DND-41 (cell line): ENCODE results near the gene GJA5.

ENCODE experiments used
- ATAC-seq: fragments of 200-7000 bp; cut with Tn5 transposase; 3 replicates; pipeline ENCODE4 v1.9.1; 2021; ENCODE audit warnings: low read depth; ENCODE audit not compliant: insufficient read depth
- DNase-seq: peaks from one replicate; pipeline ENCODE4 v3.0.0-alpha.2; 2020
- H2AFZ ChIP-seq: 2 replicates; pipeline ENCODE4 v1.6.0; 2012; ENCODE audit warnings: low read depth, low read length
- H3K27ac ChIP-seq: 2 replicates; pipeline ENCODE4 v1.5.1; 2012; ENCODE audit warnings: low read length, inconsistent platforms
- H3K27me3 ChIP-seq: fragments of 200-600 bp; sonication (generic); 2 replicates; pipeline ENCODE4 v1.6.0; 2012; ENCODE audit warnings: low read length, mild to moderate bottlenecking, inconsistent platforms; ENCODE audit not compliant: insufficient read depth, poor library complexity
- H3K36me3 ChIP-seq: 2 replicates; pipeline ENCODE4 v1.5.1; 2012; ENCODE audit warnings: low read length, inconsistent platforms; ENCODE audit not compliant: insufficient read depth
- H3K4me1 ChIP-seq: 2 replicates; pipeline ENCODE4 v1.5.1; 2012; ENCODE audit warnings: mild to moderate bottlenecking, low read length; ENCODE audit not compliant: insufficient read depth
- H3K4me2 ChIP-seq: 2 replicates; pipeline ENCODE4 v1.6.0; 2012; ENCODE audit warnings: mild to moderate bottlenecking, moderate library complexity, low read length, inconsistent platforms; ENCODE audit not compliant: insufficient read depth
- H3K4me3 ChIP-seq, 2 experiments: fragments of 200-600 bp in 1 of 2; shearing (Covaris generic) in 1 of 2; 2 replicates each; pipeline ENCODE4 v1.5.1; 2012 to 2016; ENCODE audit warnings: inconsistent platforms in 2 of 2, low read length in 2 of 2, mild to moderate bottlenecking in 2 of 2, low read depth in 1 of 2, moderate library complexity in 1 of 2
- H3K79me2 ChIP-seq: 2 replicates; pipeline ENCODE4 v1.6.0; 2012; ENCODE audit warnings: low read length, inconsistent platforms; ENCODE audit not compliant: insufficient read depth
- H3K9ac ChIP-seq: 2 replicates; pipeline ENCODE4 v1.6.0; 2012; ENCODE audit warnings: low read depth, mild to moderate bottlenecking, inconsistent platforms, low read length, moderate library complexity
- H3K9me3 ChIP-seq: 2 replicates; pipeline ENCODE4 v1.5.1; 2012; ENCODE audit warnings: low read length, moderate library complexity, mild to moderate bottlenecking, inconsistent platforms; ENCODE audit not compliant: insufficient read depth, severe bottlenecking
- H4K20me1 ChIP-seq: 2 replicates; pipeline ENCODE4 v1.6.0; 2012; ENCODE audit warnings: low read length; ENCODE audit not compliant: insufficient read depth
- EZH2 ChIP-seq: IDR thresholded peaks from 3 replicates; pipeline ENCODE4 v1.6.1; 2012; ENCODE audit warnings: borderline replicate concordance, low read depth, mild to moderate bottlenecking, moderate library complexity, low read length, inconsistent platforms; ENCODE audit not compliant: severe bottlenecking
- TF ChIP-seq, protein P1 (sequence below): IDR thresholded peaks from 2 replicates; pipeline ENCODE4 v1.5.1; 2012; ENCODE audit warnings: borderline replicate concordance, low read length, moderate library complexity, mild to moderate bottlenecking; ENCODE audit not compliant: poor library complexity, severe bottlenecking; ENCODE audit errors: extremely low read depth

Gene GJA5

DNA sequence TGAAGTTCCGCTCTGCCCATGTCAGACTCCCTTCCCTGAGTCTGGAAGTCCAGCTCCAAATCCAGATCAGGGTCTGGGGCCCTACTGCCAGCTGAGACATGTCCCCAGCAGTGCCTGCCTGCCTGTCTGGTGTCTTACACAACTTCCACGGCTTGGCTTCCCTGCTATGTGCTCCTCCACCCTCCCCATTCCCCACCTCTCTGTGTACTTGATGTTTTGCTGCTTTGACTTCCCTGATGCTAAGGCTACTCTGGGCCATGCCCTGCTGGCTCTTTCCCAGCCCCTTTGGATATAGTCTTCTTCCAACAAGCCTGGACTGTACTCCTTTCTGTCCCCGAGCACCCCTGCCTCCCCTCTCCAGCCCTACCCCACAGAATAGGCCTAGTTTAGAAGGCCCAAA is 7.3 kb downstream of the GJA5 start:
- H3K9ac ChIP-seq, result no peak overlapping the region
- H3K27me3 ChIP-seq, result peaks cover 15% of the 10 kb centered on the region
- no peaks in the 10 kb centered on the region for H3K79me2 ChIP-seq
- no peak for TF ChIP-seq EZH2
- TF ChIP-seq, protein P1, sequence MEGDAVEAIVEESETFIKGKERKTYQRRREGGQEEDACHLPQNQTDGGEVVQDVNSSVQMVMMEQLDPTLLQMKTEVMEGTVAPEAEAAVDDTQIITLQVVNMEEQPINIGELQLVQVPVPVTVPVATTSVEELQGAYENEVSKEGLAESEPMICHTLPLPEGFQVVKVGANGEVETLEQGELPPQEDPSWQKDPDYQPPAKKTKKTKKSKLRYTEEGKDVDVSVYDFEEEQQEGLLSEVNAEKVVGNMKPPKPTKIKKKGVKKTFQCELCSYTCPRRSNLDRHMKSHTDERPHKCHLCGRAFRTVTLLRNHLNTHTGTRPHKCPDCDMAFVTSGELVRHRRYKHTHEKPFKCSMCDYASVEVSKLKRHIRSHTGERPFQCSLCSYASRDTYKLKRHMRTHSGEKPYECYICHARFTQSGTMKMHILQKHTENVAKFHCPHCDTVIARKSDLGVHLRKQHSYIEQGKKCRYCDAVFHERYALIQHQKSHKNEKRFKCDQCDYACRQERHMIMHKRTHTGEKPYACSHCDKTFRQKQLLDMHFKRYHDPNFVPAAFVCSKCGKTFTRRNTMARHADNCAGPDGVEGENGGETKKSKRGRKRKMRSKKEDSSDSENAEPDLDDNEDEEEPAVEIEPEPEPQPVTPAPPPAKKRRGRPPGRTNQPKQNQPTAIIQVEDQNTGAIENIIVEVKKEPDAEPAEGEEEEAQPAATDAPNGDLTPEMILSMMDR, result no peak
- no peak for ATAC-seq
- no peaks in the 10 kb centered on the region for H4K20me1 ChIP-seq
- H3K4me3 ChIP-seq, result no peak overlapping the region
- H3K36me3 ChIP-seq, result no peaks in the 10 kb centered on the region
- H2AFZ ChIP-seq, result no peak overlapping the region
- no peak overlapping the region for H3K27ac ChIP-seq
- H3K4me2 ChIP-seq, result no peak overlapping the region
- DNase-seq, result no peak
- H3K9me3 ChIP-seq, result no peaks in the 10 kb centered on the region
- H3K4me1 ChIP-seq, result no peaks in the 10 kb centered on the region

DNA sequence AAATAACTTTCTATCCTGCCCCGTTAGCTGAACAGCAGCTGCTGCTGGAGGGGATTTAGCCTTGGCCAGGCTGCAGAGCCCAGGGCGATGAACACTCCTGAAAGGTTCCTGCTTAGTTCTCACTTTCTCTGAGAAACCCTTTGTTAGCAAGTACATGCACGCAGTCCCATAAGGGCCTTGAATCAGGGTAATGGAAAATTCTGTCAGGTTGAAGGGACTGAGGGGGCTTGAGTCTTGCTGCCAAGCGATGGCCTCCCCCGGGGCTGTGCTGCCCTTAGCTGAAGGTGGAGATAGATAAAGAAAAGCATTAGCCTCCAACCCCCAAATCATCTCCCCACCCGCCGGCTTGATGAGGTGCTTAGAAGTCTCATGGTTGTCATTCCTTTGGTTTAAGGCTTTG is 7.9 kb downstream of the GJA5 start:
- no peak for DNase-seq
- no peak overlapping the region for H3K27ac ChIP-seq
- no peak for TF ChIP-seq EZH2
- TF ChIP-seq, protein P1, result no peak
- no peaks in the 10 kb centered on the region for H3K79me2 ChIP-seq
- no peaks in the 10 kb centered on the region for H3K9me3 ChIP-seq
- no peaks in the 10 kb centered on the region for H3K4me1 ChIP-seq
- ATAC-seq, result no peak
- no peak overlapping the region for H3K9ac ChIP-seq
- no peak overlapping the region for H3K4me2 ChIP-seq
- no peaks in the 10 kb centered on the region for H3K36me3 ChIP-seq
- H3K4me3 ChIP-seq, result no peak overlapping the region
- peaks cover 15% of the 10 kb centered on the region for H3K27me3 ChIP-seq
- no peaks in the 10 kb centered on the region for H4K20me1 ChIP-seq
- no peak overlapping the region for H2AFZ ChIP-seq

DNA sequence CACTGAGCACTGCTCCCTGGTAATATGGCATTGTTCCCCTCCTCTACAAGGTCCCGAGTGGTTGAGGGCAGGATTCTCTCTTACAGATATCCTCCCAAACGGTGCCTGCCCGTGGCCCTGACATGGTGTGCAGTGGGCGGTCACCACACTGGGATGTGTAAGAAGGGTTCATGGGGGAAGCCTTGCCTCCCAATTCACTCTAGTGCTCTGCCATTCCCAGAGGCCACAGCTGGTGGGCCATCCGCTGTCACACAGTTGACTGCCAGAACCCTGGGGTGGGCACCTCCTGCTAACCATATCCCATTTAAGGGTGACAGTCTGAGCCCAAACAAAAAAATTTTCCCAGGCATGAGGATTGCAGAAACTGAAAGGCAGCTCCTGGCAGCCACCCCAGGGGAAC is 9.1 kb downstream of the GJA5 start:
- no peak overlapping the region for H2AFZ ChIP-seq
- no peak for ATAC-seq
- H3K27ac ChIP-seq, result no peak overlapping the region
- no peak overlapping the region for H3K4me2 ChIP-seq
- no peak overlapping the region for H3K9ac ChIP-seq
- no peak for DNase-seq
- peaks cover 16% of the 10 kb centered on the region for H3K27me3 ChIP-seq
- H3K79me2 ChIP-seq, result no peaks in the 10 kb centered on the region
- no peaks in the 10 kb centered on the region for H3K36me3 ChIP-seq
- no peaks in the 10 kb centered on the region for H3K4me1 ChIP-seq
- H3K4me3 ChIP-seq, result no peak overlapping the region
- no peaks in the 10 kb centered on the region for H4K20me1 ChIP-seq
- TF ChIP-seq, protein P1, result no peak
- no peak for TF ChIP-seq EZH2
- H3K9me3 ChIP-seq, result no peaks in the 10 kb centered on the region
